Gastrocnemius medialis (tissue), 4 donors: ENCODE results near the gene CASKIN1. TPM values are rescaled to one million over a fixed set of nuclear protein-coding genes. Genes with fewer than 3 reads are reported as not detected.

Source experiments
- ATAC-seq, 2 donors: fragments of 150-250 bp; one replicate each; pipeline ENCODE4 v1.9.1; 2016
- DNase-seq, 2 donors: peaks; one replicate each; pipeline ENCODE4 v3.0.0-alpha.2; 2019
- H3K27ac ChIP-seq, 4 donors: fragments of 200-600 bp; sonication (generic); 1 replicate in 1 of 4; 2 replicates in 3 of 4; pipeline ENCODE4 v1.5.1; 2016 to 2018; ENCODE audit warnings: mild to moderate bottlenecking in 2 of 4, moderate library complexity in 1 of 4
- H3K27me3 ChIP-seq, 3 donors: fragments of 200-600 bp; sonication (generic) in 2 of 3; 1 replicate in 1 of 3; 2 replicates in 2 of 3; pipeline versions ENCODE4 v1.5.1 to v1.6.0; 2016 to 2019; ENCODE audit warnings: mild to moderate bottlenecking in 1 of 3, moderate library complexity in 1 of 3
- H3K36me3 ChIP-seq, 2 donors: fragments of 200-600 bp; sonication (generic) in 1 of 2; one replicate each; pipeline ENCODE4 v1.5.1; 2017 to 2018
- H3K4me1 ChIP-seq, 2 donors: fragments of 200-600 bp; sonication (generic) in 1 of 2; one replicate each; pipeline ENCODE4 v1.5.1; 2016 to 2017; ENCODE audit warnings: mild to moderate bottlenecking in 2 of 2
- H3K4me3 ChIP-seq, 4 donors: fragments of 200-600 bp; sonication (generic) in 3 of 4; 1 replicate in 1 of 4; 2 replicates in 3 of 4; pipeline ENCODE4 v1.5.1; 2016 to 2019; ENCODE audit warnings: mild to moderate bottlenecking in 2 of 4
- H3K9me3 ChIP-seq, 3 donors: fragments of 200-600 bp; sonication (generic) in 2 of 3; 1 replicate in 1 of 3; 2 replicates in 2 of 3; pipeline ENCODE4 v1.5.1; 2016 to 2019
- POLR2A ChIP-seq, 2 donors: fragments of 450-650 bp; IDR thresholded peaks; one replicate each; pipeline ENCODE4 v1.6.1; 2017; ENCODE audit warnings: antibody characterized with exemption in 2 of 2, mild to moderate bottlenecking in 2 of 2, moderate library complexity in 2 of 2
- in situ Hi-C, 4 donors: fragments of 200-750 bp; cut with MboI; loops; one replicate each; pipeline versions ENCODE4 v1.15.0 to v1.8.0; 2017; ENCODE audit warnings: low sequenced_read_pairs in 4 of 4
- intact Hi-C: fragments of 100-400 bp; cut with DNase I; formaldehyde crosslinking; loops from one replicate; pipeline ENCODE4 v1.15.1; 2023; ENCODE audit warnings: low total_unique reads
- total RNA-seq, 4 donors: library from RNA; depleted of rRNA; stranded (reverse); fragments of >200 nt; gene quantifications; one replicate each; pipeline versions ENCODE4 v1.1.0 to v1.2.3, GENCODE V29; 2016
- TF ChIP-seq, protein P1 (sequence below), 5 experiments: fragments of 450-650 bp in 3 of 5; fragments of 200-600 bp in 2 of 5; sonication (generic) in 2 of 5; IDR thresholded peaks in 4 of 5; conservative IDR thresholded peaks in 1 of 5; 1 replicate in 4 of 5; 2 replicates in 1 of 5; pipeline ENCODE4 v1.5.1; 2016 to 2019; ENCODE audit warnings: antibody characterized with exemption in 5 of 5, mild to moderate bottlenecking in 3 of 5, moderate library complexity in 3 of 5

CASKIN1 gene
- total RNA-seq, 4 donors from 2014 or later, result 0.07 to 0.51 (median 0.10) TPM; not detected in 1

- in situ Hi-C loops (no loop called here), intact Hi-C loops (loop anchor here (1.0 to 5.0 kb wide), 3 partner anchors 96 to 517 kb away; partner anchors contain the start of genes ECI1 and RNPS1)
- Histone ChIP-seq H3K27me3 (no peaks in the 10 kb centered on the region), H3K36me3 (no peaks in the 10 kb centered on the region), H3K9me3 (no peaks in the 10 kb centered on the region), H3K4me3 (peak within 1 kb of the TSS; percentile 71 to 89 (median 82)), H3K27ac (peak within 1 kb of the TSS; percentile 84 to 90 (median 86)), H3K4me1 (peaks cover 53 to 66% of the 10 kb centered on the region in 2 donors)
- ATAC-seq (peak; percentile 95 to 98), DNase-seq (peak; percentile 99 to 100)
- TF ChIP-seq, protein P1, sequence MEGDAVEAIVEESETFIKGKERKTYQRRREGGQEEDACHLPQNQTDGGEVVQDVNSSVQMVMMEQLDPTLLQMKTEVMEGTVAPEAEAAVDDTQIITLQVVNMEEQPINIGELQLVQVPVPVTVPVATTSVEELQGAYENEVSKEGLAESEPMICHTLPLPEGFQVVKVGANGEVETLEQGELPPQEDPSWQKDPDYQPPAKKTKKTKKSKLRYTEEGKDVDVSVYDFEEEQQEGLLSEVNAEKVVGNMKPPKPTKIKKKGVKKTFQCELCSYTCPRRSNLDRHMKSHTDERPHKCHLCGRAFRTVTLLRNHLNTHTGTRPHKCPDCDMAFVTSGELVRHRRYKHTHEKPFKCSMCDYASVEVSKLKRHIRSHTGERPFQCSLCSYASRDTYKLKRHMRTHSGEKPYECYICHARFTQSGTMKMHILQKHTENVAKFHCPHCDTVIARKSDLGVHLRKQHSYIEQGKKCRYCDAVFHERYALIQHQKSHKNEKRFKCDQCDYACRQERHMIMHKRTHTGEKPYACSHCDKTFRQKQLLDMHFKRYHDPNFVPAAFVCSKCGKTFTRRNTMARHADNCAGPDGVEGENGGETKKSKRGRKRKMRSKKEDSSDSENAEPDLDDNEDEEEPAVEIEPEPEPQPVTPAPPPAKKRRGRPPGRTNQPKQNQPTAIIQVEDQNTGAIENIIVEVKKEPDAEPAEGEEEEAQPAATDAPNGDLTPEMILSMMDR (IDR thresholded peaks at IDR 0.05 in 4 of 5, conservative IDR thresholded peaks at IDR 0.05 in 1 of 5), result peak in 1 of 5 experiments; percentile 3
- TF ChIP-seq POLR2A (IDR thresholded peaks at IDR 0.05), result peak; percentile 99
Observed at GRCh38 chr16:2155091-2155950, 41.1 kb downstream of the CASKIN1 start, which contains the start of gene TRAF7. TSS of gene TRAF7 (plus strand) at chr16:2155782. CDS start at chr16:2163921, 8,139 bp downstream.

DNA sequence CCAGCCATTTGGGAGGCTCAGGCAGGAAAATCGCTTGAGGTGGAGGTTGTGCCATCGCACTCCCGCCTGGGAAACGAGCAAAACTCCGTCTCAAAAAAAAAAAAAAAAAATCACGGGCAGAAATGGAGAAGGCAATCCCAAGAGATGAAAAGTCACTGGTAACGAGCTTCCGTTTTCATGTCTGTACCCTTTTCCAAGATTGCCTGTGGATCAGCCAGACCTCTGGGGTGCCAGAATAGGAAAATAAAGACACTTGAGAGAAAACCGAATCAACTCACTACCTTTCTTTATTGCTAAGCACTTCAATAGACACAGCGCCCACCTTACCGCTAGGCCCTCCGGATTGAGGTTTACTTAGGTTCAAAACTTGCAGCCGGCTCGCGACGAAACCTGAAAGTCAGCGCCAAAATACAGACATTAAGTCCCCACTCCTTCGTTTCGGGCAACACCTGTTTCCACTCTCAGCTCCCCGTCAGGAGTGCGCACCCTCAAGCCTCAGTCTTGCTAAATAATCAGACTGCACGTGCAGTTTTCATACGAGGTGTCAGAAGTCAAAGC lies 41.8 kb downstream of the CASKIN1 start:
- H3K27me3 ChIP-seq, result no peaks in the 10 kb centered on the region
- in situ Hi-C loops (no loop called here), intact Hi-C loops (loop anchor here (1.0 to 5.0 kb wide), 4 partner anchors 57 to 518 kb away; partner anchors contain the start of genes ECI1 and RNPS1)
- H3K36me3 ChIP-seq, result no peaks in the 10 kb centered on the region
- H3K4me3 ChIP-seq, result peak overlapping the region; percentile 60 to 89 (median 82)
- H3K4me1 ChIP-seq, result peaks cover 53 to 62% of the 10 kb centered on the region in 2 donors
- H3K9me3 ChIP-seq, result no peaks in the 10 kb centered on the region
- no peak for DNase-seq
- TF ChIP-seq POLR2A (IDR thresholded peaks at IDR 0.05), result no peak
- TF ChIP-seq, protein P1 (IDR thresholded peaks at IDR 0.05 in 4 of 5, conservative IDR thresholded peaks at IDR 0.05 in 1 of 5), result peak in 1 of 5 experiments; percentile 18
- peak in 1 of 2 donors; percentile 3 for ATAC-seq
- peak overlapping the region; percentile 84 to 90 (median 86) for H3K27ac ChIP-seq

DNA sequence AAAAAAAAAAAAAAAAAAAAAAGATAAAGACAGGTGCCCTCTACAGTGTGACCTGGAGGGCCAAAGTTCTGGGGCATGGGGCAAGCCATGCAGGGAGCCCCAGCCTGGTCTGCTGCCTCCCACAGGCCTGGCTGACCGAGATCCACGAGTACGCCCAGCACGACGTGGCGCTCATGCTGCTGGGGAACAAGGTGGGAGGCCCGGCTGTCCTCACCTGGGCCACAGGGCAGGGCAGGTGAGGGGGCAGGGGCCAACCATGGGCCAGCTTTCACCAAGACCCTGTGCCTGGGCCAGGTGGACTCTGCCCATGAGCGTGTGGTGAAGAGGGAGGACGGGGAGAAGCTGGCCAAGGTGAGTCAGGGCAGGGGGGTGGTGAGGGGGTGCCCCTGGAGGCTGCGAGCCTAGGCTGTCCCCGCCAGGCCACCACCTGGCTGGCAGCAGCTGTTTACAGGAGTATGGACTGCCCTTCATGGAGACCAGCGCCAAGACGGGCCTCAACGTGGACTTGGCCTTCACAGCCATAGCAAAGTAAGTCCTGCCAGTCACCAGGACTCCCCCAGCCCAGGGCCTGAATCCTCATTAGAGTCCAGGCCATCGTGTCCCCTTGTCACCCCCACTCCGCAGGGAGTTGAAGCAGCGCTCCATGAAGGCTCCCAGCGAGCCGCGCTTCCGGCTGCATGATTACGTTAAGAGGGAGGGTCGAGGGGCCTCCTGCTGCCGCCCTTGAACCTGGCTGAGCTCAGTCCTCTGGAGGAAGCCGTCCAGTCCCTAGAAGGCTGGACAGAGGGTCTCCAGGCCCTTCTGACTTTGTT lies 43.5 kb downstream of the CASKIN1 start:
- ATAC-seq (no peak), DNase-seq (no peak)
- Histone ChIP-seq H3K4me3 (peak overlapping the region; percentile 60 to 89 (median 82)), H3K27ac (peak overlapping the region; percentile 84 to 90 (median 86)), H3K9me3 (no peaks in the 10 kb centered on the region), H3K36me3 (no peaks in the 10 kb centered on the region), H3K27me3 (no peaks in the 10 kb centered on the region), H3K4me1 (peaks cover 57 to 66% of the 10 kb centered on the region in 2 donors)
- TF ChIP-seq POLR2A (IDR thresholded peaks at IDR 0.05), result peak in 1 of 2 donors; percentile 2
- TF ChIP-seq, protein P1 (IDR thresholded peaks at IDR 0.05 in 4 of 5, conservative IDR thresholded peaks at IDR 0.05 in 1 of 5), result no peak
- in situ Hi-C loops (no loop called here), intact Hi-C loops (loop anchor here (1.0 kb wide), 1 partner anchor 130 kb away; no protein-coding TSS in a partner anchor)
